Calu3 (cell line): ENCODE results near the gene OR1G1. TPM values are rescaled to one million over a fixed set of nuclear protein-coding genes. Genes with fewer than 3 reads are reported as not detected.

Experiments
- total RNA-seq: library from RNA; stranded (reverse); gene quantifications from 2 replicates; pipeline ENCODE4 v1.2.3, GENCODE V29; 2022

The OR1G1 gene
- total RNA-seq, 1 experiment from 2014 or later = not detected

Other genes with a start within 250 kb of the OR1G1 start
- not detected in 2 replicates for gene OR1D5, start 63.9 kb downstream of the OR1G1 start, total RNA-seq
- not detected in 2 replicates for gene OR1D2, start 23.1 kb downstream of the OR1G1 start, total RNA-seq
- not detected in 2 replicates for gene OR1A2, start 70.0 kb upstream of the OR1G1 start, total RNA-seq
- not detected in 2 replicates for gene OR1A1, start 80.1 kb upstream of the OR1G1 start, total RNA-seq
- not detected in 2 replicates for gene OR3A1, start 170.8 kb upstream of the OR1G1 start, total RNA-seq